Hippocampal formation (tissue), 2 donors: ENCODE measurements around the gene HOXC13.
A peak's percentile ranks its signal among the peaks of the same experiment; 100 is the strongest.

ENCODE experiments used
- DNase-seq, 2 donors: peaks; one replicate each; lab custom pipeline; 2025; lab: John Stamatoyannopoulos, UW

HOXC13 gene

DNA sequence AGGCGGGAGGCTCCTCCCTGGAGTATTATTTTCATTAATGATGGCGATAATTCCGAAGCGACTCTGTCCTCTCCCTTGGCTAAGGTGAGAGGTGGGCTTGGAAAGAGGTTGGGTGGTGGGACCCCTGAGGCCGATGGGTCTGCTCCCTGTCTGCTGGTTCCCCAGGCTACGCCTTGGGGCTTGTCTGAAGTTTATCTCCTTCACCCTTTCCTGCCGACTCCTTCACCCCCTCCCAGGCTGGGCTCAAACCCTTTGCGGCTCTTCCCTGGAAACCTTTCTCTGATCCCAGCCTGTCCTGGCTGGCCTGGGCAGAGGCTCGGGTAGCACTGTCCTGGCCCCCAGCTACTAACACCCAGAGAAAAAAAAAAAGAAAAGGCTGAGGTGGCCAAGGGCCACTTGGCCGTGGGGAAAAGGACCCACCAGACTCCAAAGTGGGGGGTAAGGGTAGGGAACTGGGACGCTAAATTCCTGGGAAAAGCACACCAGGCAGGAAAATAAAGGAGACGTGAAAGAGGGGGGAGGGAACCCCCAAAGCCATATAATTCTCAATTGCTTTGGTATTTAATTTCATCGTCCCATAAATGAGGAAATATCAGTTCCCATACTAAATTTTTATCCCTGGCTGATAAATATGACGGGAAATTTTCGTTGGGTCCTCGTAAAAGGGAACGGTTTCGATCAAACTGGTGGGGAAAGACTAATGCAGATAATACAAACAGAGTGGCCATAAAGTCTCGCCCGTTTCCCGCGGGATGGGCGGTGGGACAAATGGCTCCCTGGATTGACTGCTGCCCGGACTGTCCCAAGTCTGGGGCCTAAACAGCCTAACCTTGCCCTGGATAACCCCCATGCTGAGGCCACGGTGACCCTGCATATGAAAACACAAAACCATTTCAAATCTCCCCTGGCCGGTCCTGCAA, 44.3 kb downstream of the HOXC13 start:
- no peak for DNase-seq

DNA sequence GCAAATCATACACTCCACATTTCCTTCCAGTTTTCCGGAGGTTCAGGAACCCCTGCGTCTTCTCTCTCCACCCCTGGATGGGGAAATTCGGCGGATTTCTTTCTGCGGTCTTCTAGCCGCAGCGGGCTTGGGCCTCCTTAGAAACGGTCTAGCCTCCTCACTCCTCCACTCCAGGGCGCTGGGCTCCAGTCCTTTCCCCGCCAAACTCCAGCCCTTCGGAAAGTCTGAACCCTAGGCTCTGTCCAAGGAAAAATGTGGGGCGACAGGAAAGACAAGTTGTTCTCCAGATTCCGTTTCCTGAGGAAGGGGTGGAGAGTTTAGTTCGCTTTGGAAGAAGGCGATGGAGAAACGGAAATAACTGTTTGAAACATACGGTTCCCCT, 44.9 kb downstream of the HOXC13 start:
- no peak for DNase-seq

- DNase-seq: no peak
These were observed 45.4 kb downstream of the HOXC13 start for GRCh38 chr12:53983950-53984572.

- peak in 1 of 2 donors; percentile 3 for DNase-seq
These were observed 46.5 kb downstream of the HOXC13 start, which contains the start of gene HOXC10 for GRCh38 chr12:53984901-53985691. HOXC10 (plus strand) TSS chr12:53985146; CDS start chr12:53985260, 114 bp downstream.

GRCh38 chr12:53985692-53985993, 47.0 kb downstream of the HOXC13 start:
- no peak for DNase-seq

DNA sequence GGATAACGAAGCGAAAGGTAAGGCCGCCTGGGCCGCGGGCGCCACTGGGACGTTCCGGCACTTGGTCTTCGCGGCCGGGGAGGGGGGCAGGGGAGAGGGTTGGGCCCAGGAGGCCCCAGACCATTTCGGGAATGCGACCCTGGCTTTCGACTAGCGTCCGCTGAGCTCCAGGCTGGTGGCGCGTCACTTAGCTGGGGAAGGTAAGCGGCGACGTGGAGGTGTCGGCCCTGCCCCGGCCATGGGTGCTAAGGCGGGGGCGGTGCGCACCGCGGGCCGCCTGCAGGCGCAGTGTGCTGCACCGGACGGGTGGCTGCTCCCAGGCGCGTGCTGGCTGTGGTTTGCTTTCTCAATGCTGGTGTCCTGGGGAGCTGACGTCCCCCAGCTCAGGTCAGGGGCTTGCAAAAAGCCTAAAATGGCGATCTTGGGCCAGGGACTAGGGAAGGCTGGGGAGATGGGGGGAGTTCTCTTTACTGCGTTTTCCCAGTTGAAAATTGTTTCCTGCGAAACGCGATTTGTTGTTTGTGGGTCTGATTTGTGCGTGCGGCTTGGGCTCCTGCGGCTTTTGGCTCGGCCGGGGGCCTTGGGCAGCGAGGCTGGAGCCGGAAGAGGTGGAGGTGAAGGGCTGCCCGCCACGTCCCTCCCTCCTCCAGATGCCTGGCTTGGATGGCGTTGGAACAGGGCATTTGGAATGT, 47.5 kb downstream of the HOXC13 start:
- DNase-seq: no peak

DNA sequence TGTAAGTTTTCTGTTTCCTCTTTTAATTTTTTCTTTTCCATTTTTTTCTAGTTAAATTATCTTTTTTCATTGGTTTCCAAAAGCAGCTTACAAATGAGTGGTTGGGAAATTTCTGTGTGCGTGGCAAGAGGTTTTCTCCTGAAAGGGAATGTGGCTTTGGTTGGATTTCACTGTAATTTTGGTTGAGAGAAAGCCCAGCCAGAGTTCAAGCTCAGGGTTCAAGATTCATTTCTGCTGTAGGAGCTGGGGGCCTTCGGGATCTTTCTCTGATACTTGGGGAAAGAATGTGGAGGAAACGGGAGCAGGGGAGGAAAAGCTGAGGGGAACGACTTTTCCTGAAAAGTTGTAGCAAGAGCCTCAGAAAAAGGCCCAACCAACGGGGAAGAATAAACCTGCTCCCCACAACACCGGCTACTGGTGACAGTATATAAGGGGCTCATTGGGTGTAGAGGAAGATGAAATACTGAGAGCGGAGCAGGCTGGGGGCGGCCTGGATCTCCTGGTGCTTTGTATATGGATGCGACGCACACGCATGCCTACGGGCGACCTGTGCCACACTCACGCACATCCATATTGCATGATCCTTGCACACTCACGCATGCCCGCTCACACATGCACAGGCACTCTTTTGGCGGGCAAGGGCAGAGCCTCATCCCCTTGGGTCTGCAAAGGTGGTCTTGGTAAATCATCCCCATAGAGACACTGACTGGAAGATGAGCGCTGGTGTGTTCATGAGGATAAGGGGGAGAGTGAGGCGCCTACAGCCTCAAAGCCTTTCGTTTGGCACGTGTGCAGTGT, 48.3 kb downstream of the HOXC13 start:
- DNase-seq: no peak

GRCh38 chr12:53987787-53988230, 49.2 kb downstream of the HOXC13 start:
- DNase-seq: no peak

DNA sequence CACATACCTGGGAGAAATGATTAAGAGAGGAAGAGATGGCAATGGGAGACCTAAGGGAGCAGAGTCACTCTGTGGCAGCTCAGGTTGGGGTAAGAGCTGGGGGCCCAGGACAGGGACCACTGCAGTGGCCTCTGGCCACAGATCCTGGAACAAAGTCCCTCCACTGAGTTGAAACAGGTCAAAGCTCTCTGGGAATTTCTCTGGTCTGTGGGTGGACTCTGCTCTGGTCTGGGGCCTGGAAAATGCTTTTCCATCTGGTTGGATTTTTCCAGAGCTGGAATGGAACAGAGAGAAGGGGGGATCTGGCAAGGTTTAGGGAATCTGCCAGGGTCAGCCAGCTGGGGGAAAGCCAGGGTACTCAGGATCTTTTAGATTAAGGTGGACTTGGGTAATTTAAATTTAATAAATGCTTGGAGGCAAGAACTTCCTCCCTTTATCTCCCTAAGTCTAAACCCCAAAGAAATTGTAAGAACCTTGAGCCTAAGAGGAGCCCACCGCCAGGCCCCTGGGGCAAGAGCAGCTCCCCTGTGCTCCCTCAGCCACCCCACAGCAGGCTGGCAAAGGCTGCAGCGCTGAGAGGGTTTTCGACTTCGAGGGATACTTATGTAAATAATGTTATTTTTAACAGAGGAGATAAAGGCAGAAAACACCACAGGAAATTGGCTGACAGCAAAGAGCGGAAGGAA, 50.1 kb downstream of the HOXC13 start:
- DNase-seq: no peak

DNA sequence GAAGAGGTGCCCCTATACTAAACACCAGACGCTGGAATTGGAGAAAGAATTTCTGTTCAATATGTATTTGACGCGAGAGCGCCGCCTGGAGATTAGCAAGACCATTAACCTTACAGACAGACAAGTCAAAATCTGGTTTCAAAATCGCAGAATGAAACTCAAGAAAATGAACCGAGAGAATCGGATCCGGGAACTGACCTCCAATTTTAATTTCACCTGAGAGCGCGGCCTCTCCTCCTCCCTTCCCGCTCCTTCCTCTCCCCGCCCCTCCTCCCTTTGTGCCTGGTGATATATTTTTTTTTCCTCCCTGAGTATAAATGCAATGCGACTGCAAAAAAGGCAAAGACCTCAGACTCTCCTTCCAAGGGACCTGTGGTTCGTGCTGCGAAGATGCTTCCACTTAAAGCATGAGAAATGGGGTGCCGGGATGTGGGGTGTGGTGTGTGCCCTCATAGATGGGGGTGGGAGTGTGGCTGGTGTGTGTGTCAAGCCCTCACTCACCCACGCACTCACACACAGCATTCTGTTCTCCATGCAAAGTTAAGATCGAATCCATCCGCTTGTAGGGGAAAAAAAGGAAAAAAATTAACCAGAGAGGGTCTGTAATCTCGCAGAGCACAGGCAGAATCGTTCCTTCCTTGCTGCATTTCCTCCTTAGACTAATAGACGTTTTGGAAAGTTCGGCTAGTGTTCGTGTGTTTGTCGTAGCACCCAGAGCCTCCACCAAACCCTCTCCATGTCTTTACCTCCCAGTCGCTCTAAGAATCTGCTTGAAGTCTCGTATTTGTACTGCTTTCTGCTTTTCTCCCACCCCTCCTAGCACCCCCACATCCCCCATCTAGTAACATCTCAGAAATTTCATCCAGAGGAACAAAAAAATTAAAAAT, 50.8 kb downstream of the HOXC13 start:
- peak in 1 of 2 donors; percentile 3 for DNase-seq

DNA sequence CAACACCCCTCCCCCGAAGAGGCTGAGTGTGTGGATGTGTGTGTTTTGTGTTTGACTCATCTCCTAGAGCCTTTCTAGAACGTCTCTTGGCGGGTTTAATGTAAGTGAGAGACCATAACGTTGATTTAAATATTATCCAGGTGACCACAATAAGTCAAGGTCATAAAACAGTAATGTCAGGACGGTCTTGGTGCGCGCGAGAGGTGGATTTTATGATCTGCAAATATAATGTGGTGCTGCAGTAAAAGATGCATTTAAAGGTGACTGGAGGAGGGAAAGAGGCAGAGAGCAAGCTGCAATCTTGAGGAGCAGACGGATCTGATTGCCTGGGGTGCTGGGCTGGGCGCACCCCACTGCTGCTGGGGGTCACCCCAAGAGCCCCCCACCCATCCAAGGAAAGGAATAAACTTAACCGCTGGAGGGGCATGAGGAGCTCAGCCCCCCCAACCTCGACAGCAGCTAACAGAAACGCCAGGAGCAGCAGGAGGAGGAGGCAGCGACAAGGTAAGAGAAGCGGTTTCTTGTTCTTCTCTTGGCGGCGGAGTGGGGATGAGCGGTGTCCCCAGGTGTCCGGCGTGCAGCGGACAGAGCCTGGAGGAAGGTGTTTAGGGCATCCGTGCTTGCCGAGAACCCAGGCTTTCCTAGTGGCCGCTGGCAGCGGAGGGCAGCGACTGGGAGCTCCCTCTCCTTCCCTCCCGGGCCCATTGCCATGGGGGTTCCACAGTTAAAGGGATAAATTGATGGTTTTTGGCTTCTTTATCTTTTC, 51.9 kb downstream of the HOXC13 start:
- no peak for DNase-seq

- DNase-seq: no peak
These were observed 52.4 kb downstream of the HOXC13 start for GRCh38 chr12:53991077-53991460.

DNA sequence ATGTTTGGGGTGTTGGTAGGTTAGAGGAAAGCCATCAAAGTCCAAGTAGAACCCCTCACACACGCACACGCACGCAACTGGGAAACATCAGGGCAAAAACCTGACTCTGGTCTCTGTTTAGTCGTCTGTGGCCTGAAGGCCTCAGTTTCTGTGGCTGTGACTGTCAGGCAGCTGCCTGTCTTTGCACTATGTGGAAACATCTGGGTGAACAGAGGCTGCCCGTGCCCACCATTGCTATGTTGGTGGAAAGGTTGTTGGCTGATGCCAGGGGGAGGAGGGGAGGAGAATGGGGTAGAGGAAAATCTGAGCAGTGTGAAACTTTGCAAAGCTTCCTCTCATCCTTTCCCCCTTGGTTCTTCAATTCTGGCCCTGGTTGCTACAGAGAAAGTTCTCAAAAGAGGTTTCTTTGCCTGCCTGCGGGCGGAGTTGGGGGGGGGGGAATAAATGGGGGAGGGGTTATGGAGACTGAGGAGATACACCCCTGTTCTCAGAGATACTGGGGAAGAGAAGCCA, 53.8 kb downstream of the HOXC13 start:
- DNase-seq: no peak

DNA sequence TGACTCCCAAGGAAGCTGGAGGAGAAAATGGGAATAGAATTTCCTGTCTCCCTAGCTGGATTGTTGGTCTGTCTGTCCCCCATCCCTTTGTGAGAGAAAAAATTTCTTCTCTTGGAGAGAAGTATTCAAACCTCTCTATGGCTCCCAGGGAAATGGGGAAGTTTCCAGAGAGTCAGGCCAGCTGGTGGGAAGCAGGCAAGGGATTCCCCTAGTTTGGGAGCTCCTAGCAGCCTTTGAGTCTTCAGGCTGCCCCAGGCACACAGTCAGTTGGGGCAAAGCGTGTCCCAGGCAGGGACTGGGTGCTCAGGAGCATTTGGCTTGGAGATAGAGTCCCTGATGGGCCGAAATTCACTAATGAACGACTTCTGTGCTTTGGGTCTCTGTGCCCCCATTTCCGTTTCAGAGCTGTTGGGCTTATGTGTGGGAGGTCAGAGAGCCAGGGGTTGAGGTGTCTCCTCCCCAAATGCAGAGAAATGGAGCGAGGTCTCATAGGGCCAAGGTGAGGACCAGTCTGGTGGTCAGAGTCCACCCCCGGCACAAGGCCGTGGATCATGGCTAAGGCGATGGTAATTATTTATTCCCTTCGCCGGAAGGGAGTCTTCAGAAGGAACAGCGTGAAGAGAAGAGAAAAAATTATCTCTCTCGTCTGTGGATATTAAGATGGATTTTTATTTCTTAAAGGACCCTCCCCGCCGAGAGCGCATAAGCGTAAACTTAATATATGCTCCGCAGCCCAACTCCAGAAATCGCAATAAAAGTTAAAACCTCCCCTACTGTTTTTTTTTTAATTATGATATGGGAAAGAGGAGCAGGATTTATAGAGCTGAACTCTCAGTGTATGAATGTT, 54.8 kb downstream of the HOXC13 start:
- DNase-seq: no peak

GRCh38 chr12:53994009-53994263, 55.3 kb downstream of the HOXC13 start:
- no peak for DNase-seq

DNA sequence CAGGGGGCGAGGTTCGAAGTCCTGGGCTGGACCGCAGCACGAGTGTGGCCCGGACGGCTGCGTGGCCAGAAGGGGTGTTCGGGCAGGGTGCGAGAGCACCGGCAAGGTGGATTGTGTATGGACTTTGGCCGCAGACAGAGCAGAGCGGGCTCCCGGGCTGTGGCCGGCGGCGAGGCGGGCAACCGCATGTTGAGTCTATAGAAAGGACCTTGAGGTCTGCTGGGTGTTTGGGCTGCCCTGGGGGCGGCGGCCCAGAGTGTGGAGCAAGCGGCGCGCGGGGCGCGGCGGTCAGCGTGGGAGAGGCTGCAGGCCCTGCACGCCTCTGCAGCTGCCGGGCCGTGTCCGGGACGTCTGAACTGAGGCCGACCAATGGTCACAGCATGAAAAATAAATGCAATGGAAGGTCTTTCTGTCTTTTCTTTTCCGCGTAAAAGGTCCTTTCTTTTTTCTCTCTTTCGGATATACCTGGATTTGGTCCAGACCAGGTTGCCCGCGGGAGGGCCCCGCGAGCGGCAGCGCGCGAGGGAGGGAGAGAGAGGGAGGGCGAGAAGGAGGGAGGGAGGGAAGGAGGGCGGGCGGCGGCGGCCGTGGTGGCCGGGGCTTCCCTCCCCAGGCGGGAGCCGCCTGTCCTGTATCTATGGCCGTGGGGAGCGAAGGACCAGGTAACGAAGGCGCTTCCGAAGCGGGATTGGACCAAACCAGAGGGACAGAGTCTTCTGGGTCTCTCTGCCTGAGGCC, 55.8 kb downstream of the HOXC13 start:
- no peak for DNase-seq

GRCh38 chr12:53995002-53995377, 56.4 kb downstream of the HOXC13 start:
- no peak for DNase-seq
